ENCODE results near the gene IL36RN. TPM values are rescaled to one million over a fixed set of nuclear protein-coding genes. Genes with fewer than 3 reads are reported as not detected.

Gene IL36RN
- total RNA-seq, 3 donors from 2014 or later: 0.61 to 3.9 (median 1.6) TPM

- peaks cover 6% of the 10 kb centered on the region for H3K27me3 Mint-ChIP-seq (ENCODE audit: low read depth)
- no peak for DNase-seq
- peaks cover 4% of the 10 kb centered on the region for H3K4me1 Mint-ChIP-seq (ENCODE audit: low read depth)
- H3K36me3 Mint-ChIP-seq (ENCODE audit: insufficient read depth): peaks cover 2% of the 10 kb centered on the region
- H3K4me3 Mint-ChIP-seq: peak overlapping the region; percentile 57
- peaks cover 20% of the 10 kb centered on the region for H3K9me3 Mint-ChIP-seq
- ATAC-seq: no peak
Observed at GRCh38 chr2:113058411-113058994, 495 bp upstream of the IL36RN start.

GRCh38 chr2:113060396-113060795 is 1.4 kb downstream of the IL36RN start:
- DNase-seq: no peak
- peaks cover 4% of the 10 kb centered on the region for H3K4me1 Mint-ChIP-seq (ENCODE audit: low read depth)

GRCh38 chr2:113060796-113061195 is 1.8 kb downstream of the IL36RN start:
- DNase-seq (no peak), ATAC-seq (no peak)
- peaks cover 5% of the 10 kb centered on the region for H3K9me3 Mint-ChIP-seq
- H3K4me1 Mint-ChIP-seq (ENCODE audit: low read depth): peaks cover 4% of the 10 kb centered on the region
- no peaks in the 10 kb centered on the region for H3K36me3 Mint-ChIP-seq (ENCODE audit: insufficient read depth)
- H3K4me3 Mint-ChIP-seq: no peak overlapping the region
- peaks cover 4% of the 10 kb centered on the region for H3K27me3 Mint-ChIP-seq (ENCODE audit: low read depth)

More at GRCh38 chr2:113060396-113060795, 1.4 kb downstream of the IL36RN start:
- H3K36me3 Mint-ChIP-seq (ENCODE audit: insufficient read depth): no peaks in the 10 kb centered on the region
- H3K9me3 Mint-ChIP-seq: peaks cover 5% of the 10 kb centered on the region
- H3K27me3 Mint-ChIP-seq (ENCODE audit: low read depth): peaks cover 4% of the 10 kb centered on the region
- H3K4me3 Mint-ChIP-seq: no peak overlapping the region
- ATAC-seq: no peak

- Mint-ChIP-seq H3K4me3 (no peak overlapping the region), H3K9me3 (peaks cover 3% of the 10 kb centered on the region), H3K27me3 (ENCODE audit: low read depth) (peaks cover 4% of the 10 kb centered on the region), H3K4me1 (ENCODE audit: low read depth) (peaks cover 2% of the 10 kb centered on the region), H3K36me3 (ENCODE audit: insufficient read depth) (no peaks in the 10 kb centered on the region)
- no peak for ATAC-seq
- no peak for DNase-seq
Observed at GRCh38 chr2:113061241-113061640, 2.2 kb downstream of the IL36RN start.

GRCh38 chr2:113061896-113062770 is 3.1 kb downstream of the IL36RN start:
- Mint-ChIP-seq H3K4me1 (ENCODE audit: low read depth) (no peaks in the 10 kb centered on the region), H3K4me3 (no peak overlapping the region), H3K27me3 (ENCODE audit: low read depth) (peaks cover 4% of the 10 kb centered on the region), H3K9me3 (no peaks in the 10 kb centered on the region), H3K36me3 (ENCODE audit: insufficient read depth) (no peaks in the 10 kb centered on the region)
- DNase-seq (no peak), ATAC-seq (no peak)

- Mint-ChIP-seq H3K27me3 (ENCODE audit: low read depth) (peaks cover 2% of the 10 kb centered on the region), H3K4me1 (ENCODE audit: low read depth) (no peaks in the 10 kb centered on the region), H3K4me3 (no peak overlapping the region), H3K9me3 (no peaks in the 10 kb centered on the region), H3K36me3 (ENCODE audit: insufficient read depth) (no peaks in the 10 kb centered on the region)
- ATAC-seq (no peak), DNase-seq (no peak)
Observed at GRCh38 chr2:113064281-113064680, 5.3 kb downstream of the IL36RN start.

GRCh38 chr2:113064898-113065297 is 5.9 kb downstream of the IL36RN start:
- Mint-ChIP-seq H3K4me1 (ENCODE audit: low read depth) (no peaks in the 10 kb centered on the region), H3K36me3 (ENCODE audit: insufficient read depth) (no peaks in the 10 kb centered on the region), H3K9me3 (no peaks in the 10 kb centered on the region), H3K27me3 (ENCODE audit: low read depth) (peaks cover 2% of the 10 kb centered on the region), H3K4me3 (no peak overlapping the region)
- DNase-seq: no peak
- ATAC-seq: no peak

GRCh38 chr2:113067681-113068080 is 8.7 kb downstream of the IL36RN start, which contains the start of gene IL1F10:
TSS of gene IL1F10 (plus strand) at chr2:113067970. CDS start at chr2:113072739, 4,769 bp downstream.
- DNase-seq: no peak
- no peaks in the 10 kb centered on the region for H3K9me3 Mint-ChIP-seq
- ATAC-seq: no peak
- H3K27me3 Mint-ChIP-seq (ENCODE audit: low read depth): no peaks in the 10 kb centered on the region
- H3K4me3 Mint-ChIP-seq: no peak within 1 kb of the TSS
- no peaks in the 10 kb centered on the region for H3K4me1 Mint-ChIP-seq (ENCODE audit: low read depth)
- no peaks in the 10 kb centered on the region for H3K36me3 Mint-ChIP-seq (ENCODE audit: insufficient read depth)

GRCh38 chr2:113068249-113068648 is 9.3 kb downstream of the IL36RN start:
- no peaks in the 10 kb centered on the region for H3K27me3 Mint-ChIP-seq (ENCODE audit: low read depth)
- no peaks in the 10 kb centered on the region for H3K4me1 Mint-ChIP-seq (ENCODE audit: low read depth)
- DNase-seq (no peak), ATAC-seq (no peak)
- no peak overlapping the region for H3K4me3 Mint-ChIP-seq
- H3K36me3 Mint-ChIP-seq (ENCODE audit: insufficient read depth): no peaks in the 10 kb centered on the region
- no peaks in the 10 kb centered on the region for H3K9me3 Mint-ChIP-seq

- DNase-seq: no peak
- H3K36me3 Mint-ChIP-seq (ENCODE audit: insufficient read depth): no peaks in the 10 kb centered on the region
- H3K27me3 Mint-ChIP-seq (ENCODE audit: low read depth): no peaks in the 10 kb centered on the region
- no peak for ATAC-seq
- H3K4me3 Mint-ChIP-seq: no peak overlapping the region
- H3K9me3 Mint-ChIP-seq: no peaks in the 10 kb centered on the region
- H3K4me1 Mint-ChIP-seq (ENCODE audit: low read depth): no peaks in the 10 kb centered on the region
Observed at GRCh38 chr2:113068706-113069485, 9.9 kb downstream of the IL36RN start.

- Mint-ChIP-seq H3K27me3 (ENCODE audit: low read depth) (no peaks in the 10 kb centered on the region), H3K36me3 (ENCODE audit: insufficient read depth) (no peaks in the 10 kb centered on the region), H3K9me3 (no peaks in the 10 kb centered on the region), H3K4me1 (ENCODE audit: low read depth) (peaks cover 3% of the 10 kb centered on the region), H3K4me3 (no peak overlapping the region)
- no peak for DNase-seq
- ATAC-seq: no peak
Observed at GRCh38 chr2:113069676-113070605, 10.9 kb downstream of the IL36RN start.

GRCh38 chr2:113070606-113070975 is 11.6 kb downstream of the IL36RN start:
- no peak overlapping the region for H3K4me3 Mint-ChIP-seq
- no peaks in the 10 kb centered on the region for H3K9me3 Mint-ChIP-seq
- no peaks in the 10 kb centered on the region for H3K27me3 Mint-ChIP-seq (ENCODE audit: low read depth)
- no peak for ATAC-seq
- no peak for DNase-seq
- peaks cover 6% of the 10 kb centered on the region for H3K4me1 Mint-ChIP-seq (ENCODE audit: low read depth)
- no peaks in the 10 kb centered on the region for H3K36me3 Mint-ChIP-seq (ENCODE audit: insufficient read depth)

GRCh38 chr2:113072584-113072983 is 13.6 kb downstream of the IL36RN start:
- H3K36me3 Mint-ChIP-seq (ENCODE audit: insufficient read depth): no peaks in the 10 kb centered on the region
- DNase-seq: no peak

More at GRCh38 chr2:113072584-113072983, 13.6 kb downstream of the IL36RN start:
- Mint-ChIP-seq H3K9me3 (no peaks in the 10 kb centered on the region), H3K27me3 (ENCODE audit: low read depth) (no peaks in the 10 kb centered on the region), H3K4me1 (ENCODE audit: low read depth) (peaks cover 6% of the 10 kb centered on the region), H3K4me3 (no peak overlapping the region)
- ATAC-seq: no peak
